HEK293T (cell line): ENCODE data around the gene POU1F1.

Experiments used
- CTCF ChIA-PET: fragments of 350-600 bp; formaldehyde crosslinking; extraction: SDS; loops from one replicate; lab custom pipeline; 2021; ENCODE audit warnings: antibody characterized with exemption, inconsistent platforms; lab: Yijun Ruan, JAX
- POLR2A ChIA-PET: fragments of 350-600 bp; formaldehyde crosslinking; extraction: SDS; loops from one replicate; lab custom pipeline; 2020; ENCODE audit warnings: antibody characterized with exemption, inconsistent platforms; lab: Yijun Ruan, JAX
- DNase-seq: peaks from one replicate; pipeline ENCODE4 v3.0.0; 2012; ENCODE audit warnings: mixed read lengths; ENCODE audit errors: extremely low spot score
- ARNT ChIP-seq: fragments of 450-650 bp; IDR thresholded peaks from 2 replicates; pipeline ENCODE4 v1.6.1; 2017; ENCODE audit warnings: mild to moderate bottlenecking
- BHLHE40 ChIP-seq: fragments of 450-650 bp; IDR thresholded peaks from 2 replicates; pipeline ENCODE4 v1.6.1; 2016; ENCODE audit warnings: mild to moderate bottlenecking, moderate library complexity, borderline replicate concordance
- CTBP1 ChIP-seq: fragments of 450-650 bp; IDR thresholded peaks from 2 replicates; pipeline ENCODE4 v1.6.1; 2016; ENCODE audit warnings: borderline replicate concordance
- ELF4 ChIP-seq: fragments of 450-650 bp; IDR thresholded peaks from 2 replicates; pipeline ENCODE4 v1.6.1; 2017; ENCODE audit warnings: antibody characterized with exemption
- FOXA1 ChIP-seq: fragments of 450-650 bp; IDR thresholded peaks from 2 replicates; pipeline ENCODE4 v1.6.1; 2016; ENCODE audit warnings: mild to moderate bottlenecking
- FOXK2 ChIP-seq: fragments of 450-650 bp; IDR thresholded peaks from 2 replicates; pipeline ENCODE4 v1.6.1; 2016; ENCODE audit warnings: mild to moderate bottlenecking
- FOXM1 ChIP-seq: fragments of 450-650 bp; IDR thresholded peaks from 2 replicates; pipeline ENCODE4 v1.6.1; 2017; ENCODE audit warnings: mild to moderate bottlenecking, borderline replicate concordance
- HDGF ChIP-seq: fragments of 450-650 bp; IDR thresholded peaks from 2 replicates; pipeline ENCODE4 v1.6.1; 2017; ENCODE audit warnings: antibody characterized with exemption, borderline replicate concordance
- L3MBTL2 ChIP-seq: fragments of 450-650 bp; conservative IDR thresholded peaks from 2 replicates; pipeline ENCODE4 v1.6.1; 2016; ENCODE audit warnings: mild to moderate bottlenecking
- LEF1 ChIP-seq: fragments of 450-650 bp; IDR thresholded peaks from 2 replicates; pipeline ENCODE4 v1.6.1; 2017; ENCODE audit warnings: mild to moderate bottlenecking, borderline replicate concordance
- NFRKB ChIP-seq: fragments of 450-650 bp; IDR thresholded peaks from 2 replicates; pipeline ENCODE4 v1.6.1; 2016; ENCODE audit warnings: mild to moderate bottlenecking, moderate library complexity
- SP1 ChIP-seq: fragments of 450-650 bp; IDR thresholded peaks from 2 replicates; pipeline ENCODE4 v1.6.1; 2017
- SUZ12 ChIP-seq: fragments of 450-650 bp; IDR thresholded peaks from 2 replicates; pipeline ENCODE4 v1.6.1; 2016; ENCODE audit warnings: mild to moderate bottlenecking
- TARDBP ChIP-seq: fragments of 450-650 bp; IDR thresholded peaks from 2 replicates; pipeline ENCODE4 v1.6.1; 2016
- ZNF384 ChIP-seq: fragments of 450-650 bp; IDR thresholded peaks from 2 replicates; pipeline ENCODE4 v1.6.1; 2016
- TF ChIP-seq, protein P1 (sequence below): fragments of 450-650 bp; IDR thresholded peaks from 2 replicates; pipeline ENCODE4 v1.6.1; 2016

Gene POU1F1, protein sequence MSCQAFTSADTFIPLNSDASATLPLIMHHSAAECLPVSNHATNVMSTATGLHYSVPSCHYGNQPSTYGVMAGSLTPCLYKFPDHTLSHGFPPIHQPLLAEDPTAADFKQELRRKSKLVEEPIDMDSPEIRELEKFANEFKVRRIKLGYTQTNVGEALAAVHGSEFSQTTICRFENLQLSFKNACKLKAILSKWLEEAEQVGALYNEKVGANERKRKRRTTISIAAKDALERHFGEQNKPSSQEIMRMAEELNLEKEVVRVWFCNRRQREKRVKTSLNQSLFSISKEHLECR

DNA sequence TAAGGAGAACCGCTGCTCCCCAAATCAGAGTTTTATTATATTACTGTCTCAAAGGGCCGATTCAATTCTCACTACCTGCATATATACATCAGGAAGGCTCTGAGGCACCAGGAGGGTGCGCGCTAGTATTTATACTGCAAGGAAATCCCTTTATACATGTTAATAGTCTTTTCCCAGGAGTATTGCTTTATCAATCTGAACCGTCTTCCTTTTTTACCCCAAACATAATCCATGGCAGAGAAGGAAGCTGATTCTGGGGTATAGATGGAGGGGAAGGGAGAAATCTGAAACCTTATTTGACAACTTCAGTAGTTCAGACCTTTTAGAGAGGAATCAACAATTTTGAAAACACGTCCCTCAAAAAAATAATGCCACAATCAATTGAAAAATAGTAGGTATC lies at the start of gene POU1F1:
Gene POU1F1, minus strand, starts transcription at position 101 of the 400 bp plus-strand sequence. CDS start 122 bp downstream, outside the sequence.
- DNase-seq = no peak
- ChIA-PET CTCF (no interaction called here), POLR2A (interaction anchor here (1.1 kb wide), 1 partner anchor 49 kb away, joined by 3 read pairs; the partner anchor contains the start of gene CHMP2B)
- TF ChIP-seq BHLHE40 = no peak

DNA sequence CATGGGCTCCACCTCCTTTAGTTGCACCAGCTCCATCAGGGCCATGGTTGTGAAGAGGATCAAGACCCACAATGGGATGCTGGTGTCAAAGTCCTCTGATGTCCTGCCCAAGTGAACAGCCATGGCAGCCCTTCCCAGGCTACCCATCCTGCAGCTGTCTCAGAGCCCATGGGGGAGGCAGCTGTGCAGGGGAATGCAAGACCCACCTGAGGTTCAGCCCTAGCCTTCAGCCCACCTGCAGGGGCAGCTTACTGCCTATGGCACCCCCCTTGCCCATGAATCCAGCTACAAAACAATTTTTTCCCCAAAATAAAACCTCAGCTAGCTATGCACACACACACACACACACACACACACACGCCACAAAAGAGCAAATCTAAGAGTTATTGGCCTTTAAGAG lies 48.2 kb upstream of the POU1F1 start:
- ChIA-PET CTCF (interaction anchor here (0.6 kb wide), 1 partner anchor 166 kb away, joined by 3 read pairs; no protein-coding TSS in a partner anchor), POLR2A (no interaction called here)
- no peak for DNase-seq
- TF ChIP-seq FOXM1 = no peak
- TF ChIP-seq SP1 = no peak
- no peak for TF ChIP-seq ARNT

DNA sequence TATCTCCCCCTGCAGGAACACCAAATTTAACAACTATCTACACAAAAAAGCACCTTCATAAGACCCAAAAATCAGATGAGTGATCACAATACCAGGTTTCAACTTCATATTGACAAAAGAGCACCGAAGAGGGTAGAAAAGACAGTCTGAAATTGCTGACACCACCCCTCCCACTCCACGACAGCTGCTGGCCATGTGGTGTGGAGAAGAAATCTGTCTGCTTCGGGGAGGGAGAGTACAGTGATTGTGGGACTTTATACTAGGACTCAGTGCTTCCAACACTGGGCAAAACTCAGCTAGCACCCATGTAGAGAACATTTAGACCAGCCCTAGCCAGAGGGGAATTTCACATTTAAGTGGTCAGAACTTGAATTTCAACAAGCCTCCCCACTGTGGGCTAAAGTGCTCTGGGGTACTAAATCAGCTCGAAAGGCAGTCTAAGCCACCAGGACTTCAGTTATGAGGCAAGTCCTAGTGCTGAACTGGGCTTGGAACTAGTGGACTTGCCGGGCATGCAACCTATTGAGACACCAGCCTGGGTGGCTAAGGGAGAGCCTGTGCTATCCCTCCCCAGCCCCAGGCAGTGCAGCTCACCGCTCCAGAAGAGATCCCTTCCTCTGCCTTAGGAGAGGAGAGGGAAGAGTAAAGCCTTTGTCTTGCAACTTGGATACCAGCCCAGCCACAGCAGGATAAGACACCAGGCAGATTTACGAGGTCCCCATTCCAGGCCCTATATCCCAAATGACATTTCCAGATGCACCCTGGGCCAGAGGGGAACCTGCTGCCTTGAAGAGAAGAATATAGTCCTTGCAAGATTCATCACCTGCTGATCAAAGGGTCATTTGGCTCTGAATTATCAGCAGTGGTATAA lies 44.6 kb upstream of the POU1F1 start:
- TF ChIP-seq L3MBTL2 (peak; percentile 89), ZNF384 (no peak)
- TF ChIP-seq, protein P1, sequence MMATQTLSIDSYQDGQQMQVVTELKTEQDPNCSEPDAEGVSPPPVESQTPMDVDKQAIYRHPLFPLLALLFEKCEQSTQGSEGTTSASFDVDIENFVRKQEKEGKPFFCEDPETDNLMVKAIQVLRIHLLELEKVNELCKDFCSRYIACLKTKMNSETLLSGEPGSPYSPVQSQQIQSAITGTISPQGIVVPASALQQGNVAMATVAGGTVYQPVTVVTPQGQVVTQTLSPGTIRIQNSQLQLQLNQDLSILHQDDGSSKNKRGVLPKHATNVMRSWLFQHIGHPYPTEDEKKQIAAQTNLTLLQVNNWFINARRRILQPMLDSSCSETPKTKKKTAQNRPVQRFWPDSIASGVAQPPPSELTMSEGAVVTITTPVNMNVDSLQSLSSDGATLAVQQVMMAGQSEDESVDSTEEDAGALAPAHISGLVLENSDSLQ = peak; percentile 68
- POLR2A ChIA-PET = no interaction called here
- no peak for DNase-seq
- CTCF ChIA-PET = no interaction called here

DNA sequence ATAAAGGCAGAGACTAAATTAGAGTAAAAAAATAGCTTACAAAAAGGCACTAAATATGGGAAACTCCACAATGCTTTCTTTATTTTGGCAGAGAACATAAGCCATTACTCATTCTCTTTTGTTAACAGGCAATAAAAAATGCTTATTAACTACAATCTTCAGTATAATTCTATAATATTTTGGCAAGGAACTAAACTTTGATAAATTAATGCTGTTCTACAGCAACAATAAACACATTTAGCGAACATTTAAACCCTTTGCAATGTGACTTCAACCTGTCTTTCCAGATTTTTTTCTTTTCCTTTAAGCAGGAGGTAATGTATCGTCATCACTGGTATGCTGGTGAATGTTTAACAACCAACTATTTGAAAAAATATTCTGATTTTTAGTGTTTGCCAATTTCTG lies 42.2 kb upstream of the POU1F1 start:
- ChIA-PET CTCF (no interaction called here), POLR2A (no interaction called here)
- no peak for DNase-seq
- TF ChIP-seq BHLHE40 (no peak), FOXK2 (no peak)

DNA sequence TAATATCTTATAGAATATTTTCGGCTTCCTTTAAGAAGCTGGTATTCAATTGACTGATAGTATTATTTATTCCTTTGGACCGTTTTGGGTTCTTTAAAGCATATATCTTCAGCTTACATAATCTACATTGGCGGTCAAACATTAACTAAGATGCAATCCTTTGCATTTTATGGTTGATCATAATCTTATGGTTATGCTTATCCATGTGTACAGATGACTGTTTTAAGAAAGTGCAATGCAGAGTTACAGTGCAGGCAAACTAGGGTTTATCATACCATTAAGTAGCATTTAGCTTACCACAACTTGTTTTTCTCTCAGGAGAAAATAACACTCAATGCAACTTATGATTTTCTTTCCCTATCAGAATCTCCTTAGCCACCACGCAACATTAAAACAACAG lies 41.4 kb upstream of the POU1F1 start:
- POLR2A ChIA-PET = no interaction called here
- TF ChIP-seq SUZ12 = no peak
- TF ChIP-seq BHLHE40 = no peak
- TF ChIP-seq FOXM1 = no peak
- no peak for TF ChIP-seq LEF1
- no peak for TF ChIP-seq ARNT
- no peak for TF ChIP-seq HDGF
- no peak for DNase-seq
- CTCF ChIA-PET = no interaction called here

DNA sequence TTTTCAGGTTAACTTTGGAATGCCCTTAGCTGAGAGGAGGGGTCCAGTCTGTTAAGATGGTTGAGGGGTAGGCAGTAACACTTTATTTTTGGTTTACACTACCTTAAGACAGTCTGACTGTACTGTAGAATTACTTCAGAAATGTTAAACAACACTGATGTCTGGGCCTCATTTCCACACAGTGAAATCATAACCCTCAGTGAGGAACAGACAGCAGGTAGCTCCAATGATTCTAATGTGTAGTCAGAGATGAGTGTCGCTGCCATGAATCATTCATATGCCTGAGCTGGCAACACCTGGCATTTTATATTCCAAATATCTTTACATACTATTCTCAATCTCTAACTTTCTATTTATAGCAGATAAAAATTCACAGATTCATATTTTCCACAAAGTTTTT lies 37.3 kb upstream of the POU1F1 start:
- DNase-seq = no peak
- TF ChIP-seq FOXM1 (no peak), SP1 (no peak), TARDBP (no peak), L3MBTL2 (no peak), HDGF (no peak), BHLHE40 (no peak), ELF4 (no peak), SUZ12 (no peak), CTBP1 (no peak), ZNF384 (no peak), FOXK2 (no peak), LEF1 (no peak), NFRKB (no peak), FOXA1 (no peak), ARNT (no peak)
- TF ChIP-seq, protein P1 = no peak
- POLR2A ChIA-PET = no interaction called here
- CTCF ChIA-PET = no interaction called here

DNA sequence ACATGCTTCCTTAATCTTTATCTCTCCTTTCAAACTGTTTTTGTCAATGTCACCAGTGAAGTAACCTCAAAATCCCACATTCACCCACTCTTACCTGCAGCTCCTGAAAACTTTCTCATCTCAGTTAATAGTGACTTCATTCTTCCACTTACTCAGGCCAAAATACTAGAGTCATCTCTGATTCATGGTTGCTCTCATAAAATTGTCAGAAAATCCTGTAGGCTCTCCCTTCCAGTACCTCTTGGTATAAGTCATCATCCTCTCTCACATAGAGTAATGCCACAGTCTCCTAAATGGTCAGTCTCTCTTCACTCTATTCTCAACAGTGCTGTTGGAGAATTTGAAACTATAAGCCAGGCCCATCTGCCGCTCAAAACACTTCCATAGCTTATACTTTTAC lies 34.9 kb upstream of the POU1F1 start:
- CTCF ChIA-PET = interaction anchor here (0.7 kb wide), 1 partner anchor 14 kb away, joined by 5 read pairs; no protein-coding TSS in a partner anchor
- no peak for DNase-seq
- POLR2A ChIA-PET = no interaction called here
- TF ChIP-seq ARNT (no peak), ELF4 (no peak), FOXM1 (no peak), SP1 (no peak), FOXK2 (no peak), NFRKB (no peak), CTBP1 (no peak), SUZ12 (no peak), LEF1 (no peak), L3MBTL2 (no peak), BHLHE40 (no peak), FOXA1 (no peak)
- TF ChIP-seq, protein P1 = no peak
